GM19043 (cell line): ENCODE data around the gene BLOC1S6.
"Not testable (repeated sequence)": the region's sequence is repeated elsewhere in the genome, so short reads cannot be mapped to it uniquely, and the experiment has no call there.

Source experiments
- ATAC-seq: cut with Tn5 transposase; IDR thresholded peaks from one replicate; pipeline ENCODE4 v1.9.1; 2021; ENCODE audit warnings: low read depth; ENCODE audit not compliant: unreplicated experiment

The BLOC1S6 gene

DNA sequence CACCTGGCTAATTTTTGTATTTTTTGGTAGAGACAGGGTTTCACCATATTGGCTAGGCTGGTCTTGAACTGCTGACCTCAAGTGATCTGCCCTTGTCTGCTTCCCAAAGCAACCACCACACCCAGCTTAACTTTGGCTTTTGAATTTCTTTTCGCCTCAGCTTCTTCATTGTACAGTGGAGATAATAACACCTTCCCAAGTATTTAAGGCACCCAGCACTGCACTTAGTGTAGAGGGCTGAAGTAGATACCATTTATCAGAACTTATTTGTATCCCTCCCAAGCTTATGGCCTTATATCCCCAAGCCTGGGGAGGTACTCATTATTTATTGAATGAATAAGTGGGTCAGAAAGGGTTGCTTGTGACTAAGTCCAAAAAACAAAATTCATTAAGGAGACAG, 50.0 kb downstream of the BLOC1S6 start:
- no peak for ATAC-seq

DNA sequence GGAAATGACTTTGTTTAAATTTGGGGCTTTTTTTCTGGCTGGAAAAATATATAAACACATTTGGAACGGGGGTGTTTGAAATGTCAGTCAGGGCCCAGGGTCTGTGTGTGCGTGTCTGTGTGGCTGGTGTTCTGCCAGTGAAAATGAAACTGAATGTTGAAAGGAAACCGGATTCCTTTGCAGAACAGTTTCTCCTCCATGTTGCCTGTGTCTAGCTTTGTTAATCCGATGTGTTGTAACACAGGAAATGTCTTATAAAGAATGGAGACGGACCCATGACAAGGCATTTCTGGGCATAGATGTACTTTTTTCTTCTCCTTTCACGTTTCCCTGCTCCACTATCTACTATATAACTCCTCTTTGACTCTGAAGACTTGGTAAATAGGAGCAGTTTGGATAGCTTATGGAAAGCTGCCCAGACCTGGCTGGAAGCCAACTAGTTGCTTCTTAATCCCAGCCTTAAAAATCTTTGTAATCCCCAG, 50.4 kb downstream of the BLOC1S6 start:
- peak; percentile 49 for ATAC-seq

DNA sequence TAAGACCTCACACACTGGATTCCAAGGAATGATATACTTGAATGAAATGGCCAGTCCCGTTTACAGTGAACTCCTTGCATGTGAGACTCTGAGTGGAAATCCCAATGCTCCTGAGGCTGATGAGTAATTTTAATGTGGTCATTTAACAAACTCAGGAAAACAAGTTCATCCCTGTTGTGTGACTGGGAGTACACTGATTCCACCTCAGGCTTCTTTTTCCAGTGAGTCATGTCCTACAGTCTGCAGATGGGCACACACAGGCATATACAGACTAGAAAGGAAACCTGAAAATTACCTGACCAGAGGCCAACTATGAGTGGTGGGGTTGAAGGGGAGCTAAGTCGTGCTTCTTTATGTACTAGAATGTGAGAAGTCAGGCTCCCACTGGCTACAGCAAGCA, 53.4 kb downstream of the BLOC1S6 start:
- no peak for ATAC-seq

DNA sequence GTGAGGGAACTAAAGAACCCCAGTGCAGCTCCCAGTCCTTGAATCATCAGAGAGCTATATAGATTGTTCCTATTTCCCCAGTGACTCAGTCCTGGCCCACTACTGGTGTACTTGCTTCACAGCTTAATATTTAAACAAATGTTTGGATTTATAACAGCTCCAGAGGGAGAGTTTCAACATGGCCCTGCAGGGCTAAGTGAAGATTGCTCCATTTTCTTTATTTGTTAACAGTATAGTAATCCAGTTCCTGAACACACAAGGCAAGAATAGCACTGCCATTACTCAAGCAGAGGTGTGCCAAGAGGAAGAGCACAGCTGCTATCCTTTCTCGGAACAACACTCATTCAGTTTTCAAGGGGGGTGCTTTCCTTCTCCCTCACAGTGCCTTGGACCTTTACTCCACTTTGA, 54.2 kb downstream of the BLOC1S6 start:
- no peak for ATAC-seq

DNA sequence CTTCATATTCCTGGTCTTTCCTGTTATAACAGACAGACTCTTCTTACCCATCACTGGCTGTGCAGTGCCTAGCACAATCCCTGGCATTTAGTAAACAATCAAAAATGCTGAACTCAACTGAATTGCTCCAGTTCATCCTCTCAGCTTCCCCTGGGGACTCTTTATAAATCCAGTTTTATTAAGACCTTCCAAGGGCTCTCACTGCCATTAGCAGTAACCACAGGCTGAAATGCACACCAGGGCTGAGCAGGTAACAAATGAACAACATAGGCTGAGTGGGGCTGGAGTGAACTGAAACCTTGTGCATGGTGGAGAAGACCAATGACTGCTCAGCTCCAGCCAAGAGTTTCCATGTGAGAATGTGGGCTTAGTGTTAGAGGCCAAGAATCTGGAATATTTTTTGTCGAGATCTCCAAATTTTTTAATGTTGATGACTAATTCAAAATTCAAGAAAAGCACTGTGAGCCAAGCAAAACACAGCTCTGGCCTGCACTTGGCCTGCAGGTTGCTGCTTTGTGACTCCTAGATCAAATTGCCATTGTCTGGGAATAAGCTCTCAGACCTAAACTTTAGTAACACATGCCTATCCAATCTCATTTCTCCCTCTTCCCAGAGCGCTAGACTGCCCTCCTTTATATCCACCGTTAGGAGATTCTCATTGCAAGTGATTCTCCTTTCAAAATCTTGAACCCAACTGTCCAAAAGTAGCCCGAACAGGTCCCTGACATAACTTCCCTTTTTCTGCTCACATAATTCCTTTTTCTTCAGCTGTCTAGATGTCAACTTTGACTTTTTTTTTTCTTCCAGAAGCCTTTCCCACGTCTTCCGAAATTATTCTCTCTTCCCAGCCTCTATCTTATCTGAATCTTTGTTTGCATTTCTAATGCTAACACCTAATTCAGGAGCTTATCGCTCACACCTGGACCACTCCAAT, 55.1 kb downstream of the BLOC1S6 start:
- ATAC-seq: no peak

DNA sequence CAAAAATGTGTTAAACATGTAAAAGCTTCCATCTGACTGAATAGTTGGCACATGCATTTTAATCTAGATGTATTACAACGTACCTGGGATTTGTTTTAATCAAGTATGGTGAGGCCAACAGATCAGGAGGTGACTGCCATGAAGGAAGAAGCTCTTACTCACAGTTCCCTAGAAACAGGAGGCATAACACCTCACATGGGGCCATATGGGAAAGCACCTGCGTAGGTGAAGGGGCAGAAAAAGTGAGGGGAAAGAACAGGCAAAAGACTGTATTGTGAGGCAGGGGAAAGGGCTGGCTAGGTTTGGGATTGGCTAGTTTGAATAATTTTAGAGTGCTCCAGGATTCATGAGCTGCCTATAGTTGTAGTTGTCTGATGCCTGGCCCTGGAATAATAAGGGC, 57.3 kb downstream of the BLOC1S6 start:
- ATAC-seq: no peak

DNA sequence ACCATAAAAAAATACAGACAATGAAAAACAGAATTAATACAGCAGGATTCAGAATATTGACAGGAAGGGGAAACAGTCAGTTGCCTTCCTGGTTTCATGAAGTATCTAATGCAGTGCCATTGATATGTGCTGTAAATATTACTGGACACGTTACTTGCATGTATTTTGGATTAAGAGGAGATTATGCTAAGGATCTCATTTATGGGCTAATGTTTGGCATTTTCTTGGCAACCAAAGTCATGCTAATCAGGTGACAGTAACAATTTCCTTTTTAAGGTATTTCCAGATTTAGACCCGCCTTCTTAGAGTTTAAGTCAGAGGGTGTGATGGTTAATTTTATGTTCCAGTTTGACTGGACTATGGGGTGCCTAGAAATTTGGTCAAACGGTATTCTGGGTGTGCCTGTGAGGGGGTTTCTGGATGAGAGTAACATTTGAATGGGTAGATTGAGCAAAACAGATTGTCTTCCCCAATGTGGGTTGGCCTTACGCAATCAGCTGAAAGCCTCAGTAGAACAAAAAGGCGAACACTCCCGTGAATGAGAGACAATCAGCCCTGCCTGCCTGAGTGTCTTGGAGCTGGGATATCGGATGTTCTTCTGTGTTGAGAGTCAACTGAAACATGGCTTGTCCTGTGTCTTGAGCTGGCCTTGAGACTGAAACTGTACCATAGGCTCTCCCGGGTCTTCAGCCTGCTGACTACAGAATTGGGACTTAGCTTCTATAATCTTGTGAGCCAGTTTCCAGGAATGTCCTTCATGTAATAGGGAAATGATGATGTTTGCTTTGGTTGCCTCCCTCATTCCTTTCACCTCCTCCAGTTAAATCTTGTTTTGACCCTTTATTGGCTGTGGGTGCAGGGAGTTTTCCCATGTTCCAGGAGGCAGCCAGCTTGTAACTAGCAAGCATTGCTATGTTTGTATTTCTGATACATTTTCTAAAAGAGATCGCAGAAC, 58.1 kb downstream of the BLOC1S6 start:
- no peak for ATAC-seq

DNA sequence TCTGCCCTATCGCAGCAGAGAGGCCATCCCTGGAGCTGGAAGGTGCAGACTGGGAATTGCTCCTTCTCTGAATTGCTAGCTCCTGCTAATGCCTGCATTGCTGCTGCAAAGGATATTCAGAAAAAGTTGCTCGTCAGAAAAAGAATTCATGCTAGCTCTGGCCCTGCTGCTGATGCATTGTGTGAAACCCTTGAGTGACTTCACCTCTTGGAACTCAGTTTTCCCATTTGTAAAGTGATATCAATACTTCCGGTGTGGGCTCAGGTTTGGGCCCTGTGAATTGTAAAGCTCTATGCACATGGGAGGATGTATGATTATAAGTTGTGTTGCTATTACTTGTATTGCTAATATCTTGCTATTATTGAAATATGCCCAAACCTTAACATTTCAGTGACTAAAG, 59.0 kb downstream of the BLOC1S6 start:
- no peak for ATAC-seq

DNA sequence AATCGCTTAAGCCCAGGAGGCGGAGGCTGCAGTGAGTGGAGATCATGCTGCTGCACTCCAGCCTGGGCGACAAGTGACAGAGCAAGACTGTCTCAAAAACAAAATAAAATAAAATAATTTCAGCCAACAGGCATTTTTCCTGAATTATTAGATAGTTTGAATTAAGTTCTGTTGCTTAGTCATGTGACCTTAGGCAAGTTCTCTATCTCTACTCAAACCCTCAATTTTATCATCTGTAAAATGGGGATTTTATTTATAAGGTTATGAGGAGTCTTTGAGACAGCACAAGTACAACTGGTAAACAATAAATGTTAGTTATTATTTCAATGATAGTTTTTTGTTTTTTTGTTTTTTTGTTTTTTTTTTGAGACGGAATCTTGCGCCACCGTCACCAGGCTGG, 60.6 kb downstream of the BLOC1S6 start:
- no peak for ATAC-seq

DNA sequence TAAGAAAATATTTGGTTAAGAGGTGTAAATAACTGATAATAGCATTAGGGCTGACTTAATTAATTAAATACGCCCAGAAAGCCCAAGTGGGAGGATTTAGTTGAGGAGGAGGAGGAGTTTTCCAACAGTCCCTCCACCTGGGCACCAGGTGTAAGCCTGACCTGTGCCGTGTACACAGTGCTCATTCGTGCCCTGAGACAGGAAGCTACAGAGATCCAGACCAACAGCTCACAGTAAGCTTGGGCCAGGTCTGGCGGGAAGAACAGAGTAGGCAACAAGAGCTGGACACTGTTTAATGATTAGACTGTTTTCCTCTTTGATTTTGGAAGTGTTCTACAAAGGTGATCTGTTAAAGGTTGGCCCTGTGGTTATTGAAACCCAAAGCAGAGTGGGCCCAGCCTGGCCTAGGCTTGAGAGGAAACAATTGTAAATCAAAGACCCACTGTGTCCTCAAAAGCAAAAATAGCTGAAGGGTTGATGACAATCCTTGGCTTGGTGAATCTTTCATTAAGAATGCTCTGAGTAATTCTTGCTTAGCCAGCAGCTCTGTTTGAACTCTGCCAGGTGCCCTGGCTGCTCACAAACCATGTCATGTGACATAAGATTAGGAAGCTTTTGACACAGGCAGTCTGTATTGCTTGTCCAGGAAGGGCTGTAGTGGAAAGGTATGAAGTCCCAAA, 61.5 kb downstream of the BLOC1S6 start:
- no peak for ATAC-seq

DNA sequence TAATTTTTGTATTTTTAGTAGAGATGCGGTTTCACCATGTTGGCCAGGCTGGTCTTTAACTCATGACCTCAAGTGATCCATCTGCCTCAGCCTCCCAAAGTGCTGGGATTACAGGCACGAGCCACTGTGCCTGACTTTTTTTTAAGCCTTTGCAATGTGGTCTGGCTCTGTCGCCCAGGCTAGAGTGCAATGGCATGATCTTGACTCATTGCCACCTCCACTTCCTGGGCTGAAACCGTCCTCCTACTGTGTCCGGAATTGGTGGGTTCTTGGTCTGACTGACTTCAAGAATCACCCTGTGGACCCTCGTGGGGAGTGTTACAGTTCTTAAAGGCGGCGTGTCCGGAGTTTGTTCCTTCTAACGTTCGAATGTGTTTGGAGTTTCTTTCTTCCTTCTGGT, 62.8 kb downstream of the BLOC1S6 start:
- not testable (repeated sequence) for ATAC-seq

DNA sequence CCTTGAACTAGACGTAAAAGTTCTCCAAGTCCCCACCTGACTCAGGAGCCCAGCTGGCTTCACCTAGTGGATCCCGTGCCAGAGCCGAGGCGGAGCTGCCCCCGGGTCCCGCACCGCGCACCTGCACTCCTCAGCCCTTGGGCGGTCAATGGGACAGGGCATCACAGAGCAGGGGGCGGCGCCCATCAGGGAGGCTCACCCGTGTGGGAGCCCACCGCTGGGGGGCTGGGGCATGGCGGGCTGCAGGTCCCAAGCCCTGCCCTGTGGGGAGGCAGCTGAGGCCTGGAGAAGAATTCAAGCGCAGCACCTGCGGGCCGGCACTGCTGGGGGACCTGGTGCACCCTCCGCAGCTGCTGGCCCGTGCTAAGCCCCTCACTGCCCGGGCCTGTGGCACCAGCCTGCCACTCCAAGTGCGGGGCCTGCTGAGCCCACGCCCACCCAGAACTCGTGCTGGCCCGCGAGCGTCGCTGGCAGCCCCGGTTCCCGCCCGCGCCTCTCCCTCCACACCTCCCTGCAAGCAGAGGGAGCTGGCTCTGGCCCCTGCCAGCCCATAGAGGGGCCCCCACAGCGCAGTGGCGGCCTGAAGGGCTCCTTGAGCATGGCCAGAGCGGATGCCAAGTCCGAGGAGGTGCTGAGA, 63.8 kb downstream of the BLOC1S6 start:
- ATAC-seq: no peak

DNA sequence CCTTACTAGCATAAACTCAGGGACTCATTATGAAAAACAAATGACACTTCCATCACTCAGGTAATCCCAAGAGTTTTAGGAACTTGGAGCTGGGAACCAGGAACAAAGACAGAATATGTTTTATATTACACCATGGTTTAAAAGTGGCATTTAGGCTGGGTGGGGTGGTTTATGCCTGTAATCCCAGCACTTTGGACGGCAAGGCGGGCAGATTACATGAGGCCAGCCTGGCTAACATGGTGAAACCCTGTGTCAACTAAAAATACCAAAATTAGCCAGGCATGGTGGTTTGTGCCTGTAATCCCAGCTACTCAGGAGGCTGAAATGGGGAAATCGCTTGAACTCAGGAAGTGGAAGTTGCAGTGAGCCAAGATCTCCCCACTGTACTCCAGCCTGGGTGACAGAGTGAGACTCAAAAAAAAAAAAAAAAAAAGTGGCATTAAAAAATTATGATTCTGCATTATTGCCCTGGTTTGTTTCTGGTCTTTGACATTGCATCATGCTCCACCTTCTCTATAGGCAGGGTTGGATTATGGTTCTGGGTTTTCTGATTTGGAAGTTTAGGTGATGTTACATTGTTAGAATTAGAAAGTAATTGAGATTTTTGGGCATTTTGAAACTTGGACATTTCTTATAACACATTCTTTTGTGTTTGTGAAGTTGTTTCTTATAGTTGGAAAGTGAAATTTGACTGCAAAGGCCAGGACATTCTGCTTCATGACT, 66.7 kb downstream of the BLOC1S6 start:
- ATAC-seq: no peak

DNA sequence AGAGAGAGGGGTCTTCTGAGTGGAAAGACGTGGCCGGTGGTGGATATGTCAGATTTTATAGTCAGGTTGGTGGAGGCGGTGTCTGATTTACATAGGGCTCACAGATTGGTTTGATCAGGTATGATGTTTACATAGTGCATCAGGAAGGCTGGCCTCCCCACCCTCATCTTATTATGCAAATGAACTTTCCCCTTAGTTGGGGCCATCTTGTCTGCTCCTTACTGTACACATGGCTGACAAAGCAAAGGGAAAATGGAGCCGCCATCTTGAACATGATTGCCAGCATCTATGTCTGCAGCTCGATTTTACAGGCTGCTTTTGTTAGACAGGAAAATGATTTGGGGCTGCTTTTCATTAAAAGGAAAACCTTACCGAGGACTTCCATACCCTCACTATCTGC, 67.6 kb downstream of the BLOC1S6 start:
- ATAC-seq: no peak

DNA sequence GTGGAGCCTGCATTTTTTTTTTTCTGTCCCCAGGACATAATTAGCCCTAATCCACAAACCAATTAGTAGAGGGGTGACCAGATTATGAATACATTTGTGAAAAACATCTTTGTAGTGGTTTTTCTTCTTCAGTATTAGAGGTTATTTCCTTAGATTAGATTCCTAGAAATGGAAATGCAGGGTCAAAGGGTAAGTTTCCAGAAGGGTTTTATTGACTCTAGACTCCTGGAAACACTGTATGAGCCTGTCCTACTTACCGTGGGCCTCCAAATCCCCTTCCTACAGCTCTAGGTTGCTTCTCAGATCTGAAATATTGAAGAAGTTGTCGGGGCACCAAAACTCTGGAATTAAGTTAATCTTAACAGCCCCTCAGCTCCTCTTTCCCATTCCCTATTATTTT, 70.1 kb downstream of the BLOC1S6 start:
- no peak for ATAC-seq

DNA sequence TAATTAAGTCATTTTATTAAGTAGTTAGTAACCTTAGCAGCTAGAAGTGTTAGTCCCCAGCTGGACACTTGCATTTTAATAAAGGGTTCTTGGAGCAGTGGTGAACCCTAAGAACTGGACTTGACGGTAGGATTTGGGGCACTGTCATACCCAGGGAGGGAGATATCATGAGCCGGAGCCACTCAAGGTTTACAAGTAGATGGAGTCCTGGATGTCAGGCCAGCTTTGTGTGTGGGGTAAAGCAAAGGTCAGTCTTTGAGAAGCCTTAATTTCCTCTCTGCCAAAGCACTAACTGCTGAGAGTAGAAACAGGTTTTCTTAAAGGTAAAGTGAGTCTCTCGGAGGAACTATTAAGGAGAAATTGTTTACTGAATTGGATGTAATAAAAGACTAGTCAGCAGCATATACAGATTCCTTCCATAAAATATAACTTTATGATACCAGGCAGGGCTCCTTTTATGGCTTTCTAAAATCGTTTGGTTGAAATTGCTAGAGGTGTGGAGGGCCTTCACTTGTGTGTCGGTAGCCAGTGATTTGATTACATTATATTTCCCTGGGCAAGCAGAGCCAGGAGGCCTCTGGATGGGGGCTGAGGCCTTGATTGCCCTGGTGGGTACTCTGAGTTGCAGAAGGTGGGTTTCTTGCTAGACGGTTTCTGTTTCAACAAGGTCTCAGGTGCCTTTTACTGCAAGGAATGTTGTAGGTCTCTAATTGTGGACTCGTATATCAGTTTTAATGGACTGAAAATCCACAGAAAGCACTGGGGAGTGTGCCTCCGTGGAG, 70.8 kb downstream of the BLOC1S6 start:
- no peak for ATAC-seq
